ENCODE data around the gene LZTFL1.

LZTFL1 gene

GRCh38 chr3:45817831-45818522, 23.9 kb downstream of the LZTFL1 start:
- no peak for DNase-seq (ENCODE audit: low spot score)
- in situ Hi-C loops (cut with MboI; ENCODE audit: low pct_unique_long_range_greater_than_20kb, low sequenced_read_pairs, unreplicated experiment), result no loop called here
- TF ChIP-seq CTCF (IDR thresholded peaks at IDR 0.05; ENCODE audit: extremely low read depth, insufficient read depth, missing control alignments), result no peak

GRCh38 chr3:45816544-45816943, 25.4 kb downstream of the LZTFL1 start:
- no peak for DNase-seq (ENCODE audit: low spot score)
- no peak for TF ChIP-seq CTCF (IDR thresholded peaks at IDR 0.05; ENCODE audit: extremely low read depth, insufficient read depth, missing control alignments)
- in situ Hi-C loops (cut with MboI; ENCODE audit: low pct_unique_long_range_greater_than_20kb, low sequenced_read_pairs, unreplicated experiment), result no loop called here

DNA sequence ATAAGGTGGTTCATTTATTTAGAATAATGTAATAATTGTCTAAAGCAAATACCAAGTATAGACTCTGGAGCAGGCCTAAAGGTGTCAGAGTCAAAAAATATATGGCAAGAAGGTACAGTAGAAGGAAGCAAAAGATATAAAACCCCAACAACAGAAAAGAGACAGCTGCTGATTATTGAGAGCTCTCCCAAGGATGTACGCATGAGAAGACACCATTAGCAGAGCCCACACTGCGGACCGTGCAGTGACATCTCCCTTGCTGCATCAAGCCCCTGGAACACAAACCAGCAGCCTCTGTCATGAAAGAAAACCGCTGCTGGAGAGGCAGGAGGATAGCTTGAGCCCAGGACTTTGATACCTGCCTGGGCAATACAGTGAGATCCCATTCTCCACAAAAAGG, 27.6 kb downstream of the LZTFL1 start:
- in situ Hi-C loops (cut with MboI; ENCODE audit: low pct_unique_long_range_greater_than_20kb, low sequenced_read_pairs, unreplicated experiment), result no loop called here
- no peak for TF ChIP-seq CTCF (IDR thresholded peaks at IDR 0.05; ENCODE audit: extremely low read depth, insufficient read depth, missing control alignments)
- DNase-seq (ENCODE audit: low spot score), result no peak

DNA sequence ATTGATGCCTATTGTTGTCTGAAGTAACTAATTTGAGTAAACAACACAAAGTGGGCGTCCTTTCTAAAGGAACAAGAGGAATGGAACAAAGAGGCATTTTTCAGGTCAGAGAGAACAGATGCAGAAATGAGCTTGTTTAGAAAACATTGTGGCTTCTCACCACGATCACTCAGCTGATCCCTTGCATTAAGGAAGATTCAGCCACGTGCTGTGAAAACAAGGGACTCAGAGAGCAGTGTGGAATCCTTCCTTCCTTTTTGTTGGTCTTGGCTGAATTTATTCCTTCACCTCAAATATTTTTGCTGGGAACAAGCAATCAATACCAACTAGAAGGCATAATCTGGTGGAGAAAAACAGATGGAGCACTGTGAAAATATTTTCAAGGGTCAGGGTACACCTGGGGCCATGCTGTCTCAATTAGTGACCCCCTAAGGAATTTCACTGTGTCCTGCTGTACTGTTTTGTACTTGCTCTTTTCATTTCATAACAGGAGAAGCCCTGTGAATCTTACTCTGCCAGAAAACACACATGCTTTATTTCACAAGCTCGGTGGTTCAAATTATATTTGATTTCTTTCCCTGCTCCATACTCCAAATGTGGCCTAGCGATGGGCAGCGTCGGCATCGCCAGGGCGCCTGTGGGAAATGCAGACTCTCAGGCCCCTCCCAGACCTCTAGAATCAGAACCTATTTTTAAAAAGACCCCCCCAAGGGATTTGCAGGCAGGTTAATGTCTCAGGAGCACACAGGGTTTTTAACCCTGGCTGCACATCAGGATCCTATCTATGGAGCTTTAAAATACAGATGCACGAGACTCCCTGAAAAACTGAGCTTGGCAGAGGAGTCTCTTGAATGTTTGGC, 34.0 kb downstream of the LZTFL1 start:
- TF ChIP-seq CTCF (IDR thresholded peaks at IDR 0.05; ENCODE audit: extremely low read depth, insufficient read depth, missing control alignments), result no peak
- in situ Hi-C loops (cut with MboI; ENCODE audit: low pct_unique_long_range_greater_than_20kb, low sequenced_read_pairs, unreplicated experiment), result no loop called here
- DNase-seq (ENCODE audit: low spot score), result no peak

DNA sequence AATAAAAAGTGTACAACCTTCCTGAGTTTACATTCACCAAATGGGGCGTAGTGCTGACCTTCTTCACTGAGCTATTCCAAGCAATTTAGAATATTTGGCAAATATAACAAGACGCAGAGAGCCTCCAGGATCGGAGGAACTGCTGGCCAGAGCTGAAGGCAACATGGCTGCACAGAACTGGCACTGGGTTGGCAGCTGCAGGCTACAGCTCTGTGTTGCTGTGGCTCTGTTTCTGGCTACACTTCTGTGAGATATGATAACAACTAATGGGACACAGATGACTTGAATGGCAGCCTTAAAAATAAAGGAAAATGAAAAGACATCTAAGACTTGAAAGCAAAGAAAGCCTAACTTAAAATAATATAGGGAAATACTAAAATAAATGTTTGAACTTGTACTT, 34.8 kb downstream of the LZTFL1 start:
- DNase-seq (ENCODE audit: low spot score), result no peak
- TF ChIP-seq CTCF (IDR thresholded peaks at IDR 0.05; ENCODE audit: extremely low read depth, insufficient read depth, missing control alignments), result no peak
- in situ Hi-C loops (cut with MboI; ENCODE audit: low pct_unique_long_range_greater_than_20kb, low sequenced_read_pairs, unreplicated experiment), result no loop called here

DNA sequence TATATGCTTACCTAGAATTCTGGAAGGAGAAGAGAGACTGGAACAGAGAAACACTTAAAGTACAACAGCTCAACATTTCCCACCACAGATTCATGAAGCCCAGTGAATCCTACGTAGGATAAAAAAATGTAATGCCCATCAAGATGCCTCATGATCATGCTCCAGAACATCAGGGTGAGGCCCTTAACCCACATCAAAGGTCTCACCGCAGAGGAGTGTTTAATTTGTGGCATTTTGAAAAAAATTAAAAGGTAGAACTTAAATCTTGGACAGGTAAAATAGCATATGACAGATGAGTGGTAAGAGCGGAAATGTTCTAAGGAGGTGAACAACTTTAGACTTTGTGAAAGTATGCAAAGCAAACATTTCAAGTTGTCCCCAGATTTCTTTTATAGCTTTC, 35.8 kb downstream of the LZTFL1 start:
- in situ Hi-C loops (cut with MboI; ENCODE audit: low pct_unique_long_range_greater_than_20kb, low sequenced_read_pairs, unreplicated experiment), result no loop called here
- no peak for DNase-seq (ENCODE audit: low spot score)
- no peak for TF ChIP-seq CTCF (IDR thresholded peaks at IDR 0.05; ENCODE audit: extremely low read depth, insufficient read depth, missing control alignments)

Data from GM13977 (cell line).